ENCODE measurements around the gene SLC30A3. TPM values are rescaled to one million over a fixed set of nuclear protein-coding genes. Genes with fewer than 3 reads are reported as not detected.

Gene SLC30A3
- total and polyA plus RNA-seq, 8 donors = not detected

DNA sequence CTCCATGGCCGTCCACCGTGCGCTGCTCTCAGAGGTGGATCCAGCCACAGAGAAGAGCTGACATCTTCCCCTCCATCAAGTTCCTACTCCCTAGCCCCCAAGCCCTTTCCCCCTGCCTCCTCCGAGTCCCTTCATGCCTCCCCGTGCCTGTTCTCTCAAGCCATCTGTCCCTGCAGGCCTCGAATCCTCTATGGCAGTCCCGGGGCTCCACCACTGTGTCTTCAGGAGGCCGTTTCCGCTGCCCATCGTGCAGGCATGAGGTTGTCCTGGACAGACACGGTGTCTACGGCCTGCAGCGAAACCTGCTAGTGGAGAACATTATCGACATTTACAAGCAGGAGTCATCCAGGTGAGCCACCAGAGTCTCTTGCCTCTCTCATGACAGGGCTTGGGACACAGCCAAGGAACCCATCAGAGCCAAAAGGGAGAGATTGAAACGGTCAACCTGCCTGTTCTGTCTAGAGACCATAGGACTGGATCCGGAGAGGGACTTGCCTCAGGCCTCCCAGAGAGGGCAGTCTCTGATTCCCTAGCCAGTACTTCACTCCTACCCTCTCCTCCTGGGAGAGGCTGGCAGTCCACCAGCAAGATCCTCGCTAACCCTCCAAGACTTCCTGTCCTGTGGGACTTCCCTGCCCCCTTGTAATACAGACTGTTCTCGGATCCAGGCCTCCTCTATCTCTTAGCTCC, 35.7 kb upstream of the SLC30A3 start:
- Histone ChIP-seq H3K27ac (no peak overlapping the region), H3K4me1 (peaks cover 4 to 15% (median 9%) of the 10 kb centered on the region in 4 donors), H3K4me3 (no peak overlapping the region), H3K9me3 (no peaks in the 10 kb centered on the region), H3K27me3 (peaks cover 0 to 56% (median 0%) of the 10 kb centered on the region in 3 donors), H3K36me3 (no peaks in the 10 kb centered on the region)
- no peak for DNase-seq
- 75 to 83% (median 80%) methylated on average over 18 of the region's 18 CpGs for WGBS, 5 donors
- TF ChIP-seq POLR2AphosphoS5 (IDR thresholded peaks at IDR 0.05) (no peak), POLR2A (IDR thresholded peaks at IDR 0.05) (no peak), EP300 (IDR thresholded peaks at IDR 0.05) (no peak)
- TF ChIP-seq, protein P1, sequence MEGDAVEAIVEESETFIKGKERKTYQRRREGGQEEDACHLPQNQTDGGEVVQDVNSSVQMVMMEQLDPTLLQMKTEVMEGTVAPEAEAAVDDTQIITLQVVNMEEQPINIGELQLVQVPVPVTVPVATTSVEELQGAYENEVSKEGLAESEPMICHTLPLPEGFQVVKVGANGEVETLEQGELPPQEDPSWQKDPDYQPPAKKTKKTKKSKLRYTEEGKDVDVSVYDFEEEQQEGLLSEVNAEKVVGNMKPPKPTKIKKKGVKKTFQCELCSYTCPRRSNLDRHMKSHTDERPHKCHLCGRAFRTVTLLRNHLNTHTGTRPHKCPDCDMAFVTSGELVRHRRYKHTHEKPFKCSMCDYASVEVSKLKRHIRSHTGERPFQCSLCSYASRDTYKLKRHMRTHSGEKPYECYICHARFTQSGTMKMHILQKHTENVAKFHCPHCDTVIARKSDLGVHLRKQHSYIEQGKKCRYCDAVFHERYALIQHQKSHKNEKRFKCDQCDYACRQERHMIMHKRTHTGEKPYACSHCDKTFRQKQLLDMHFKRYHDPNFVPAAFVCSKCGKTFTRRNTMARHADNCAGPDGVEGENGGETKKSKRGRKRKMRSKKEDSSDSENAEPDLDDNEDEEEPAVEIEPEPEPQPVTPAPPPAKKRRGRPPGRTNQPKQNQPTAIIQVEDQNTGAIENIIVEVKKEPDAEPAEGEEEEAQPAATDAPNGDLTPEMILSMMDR (IDR thresholded peaks at IDR 0.05) = no peak
- intact Hi-C loops (cut with DNase I; ENCODE audit: low total_unique reads) = no loop called here

DNA sequence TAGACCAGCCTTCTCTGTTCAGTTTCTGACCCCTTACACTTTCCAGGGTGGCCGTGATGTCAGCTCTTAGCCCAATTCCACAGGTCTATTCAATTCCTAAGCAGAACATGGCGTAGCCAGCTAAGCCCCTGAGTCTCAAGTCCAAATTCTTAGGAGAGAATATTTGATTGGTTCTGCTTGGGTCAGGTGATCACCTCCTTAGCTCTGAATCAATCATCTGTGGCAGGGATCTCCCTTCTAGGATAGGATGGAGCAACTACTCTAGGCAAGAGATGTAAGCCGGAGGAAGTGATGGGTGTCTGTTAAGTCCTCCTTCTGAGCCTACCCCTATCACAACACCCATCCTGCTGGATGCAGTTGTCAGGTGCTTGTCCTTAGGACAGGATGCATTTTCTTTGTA, 34.3 kb upstream of the SLC30A3 start:
- Histone ChIP-seq H3K27ac (no peak overlapping the region), H3K27me3 (peaks cover 0 to 60% (median 0%) of the 10 kb centered on the region in 3 donors), H3K9me3 (no peaks in the 10 kb centered on the region), H3K4me1 (peaks cover 7 to 21% (median 10%) of the 10 kb centered on the region in 4 donors), H3K36me3 (no peaks in the 10 kb centered on the region), H3K4me3 (no peak overlapping the region)
- intact Hi-C loops (cut with DNase I; ENCODE audit: low total_unique reads) = no loop called here
- WGBS, 5 donors = 78 to 89% (median 84%) methylated on average over 3 of the region's 3 CpGs
- TF ChIP-seq, protein P1 (IDR thresholded peaks at IDR 0.05) = no peak
- no peak for TF ChIP-seq EP300 (IDR thresholded peaks at IDR 0.05)
- no peak for TF ChIP-seq POLR2AphosphoS5 (IDR thresholded peaks at IDR 0.05)
- no peak for TF ChIP-seq POLR2A (IDR thresholded peaks at IDR 0.05)
- DNase-seq = no peak

DNA sequence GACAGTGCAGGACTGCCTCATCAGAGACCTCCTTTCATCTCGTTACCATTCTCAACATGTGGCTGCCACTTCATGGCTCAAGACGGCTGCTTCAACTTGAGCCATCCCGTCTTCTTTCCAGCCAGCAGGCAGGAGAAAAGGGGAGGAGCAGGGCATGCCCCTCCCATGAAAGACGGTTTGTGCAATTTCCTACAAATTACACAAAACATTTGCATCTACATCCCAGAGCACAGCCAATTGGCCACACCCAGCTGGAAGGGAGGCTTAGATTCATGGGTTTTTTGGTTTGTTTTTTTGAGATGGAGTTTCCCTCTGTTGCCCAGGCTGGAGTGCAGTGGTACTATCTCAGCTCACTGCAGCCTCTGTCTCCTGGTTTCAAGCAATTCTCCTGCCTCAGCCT, 33.6 kb upstream of the SLC30A3 start:
- peaks cover 0 to 68% (median 0%) of the 10 kb centered on the region in 3 donors for H3K27me3 ChIP-seq
- no peak overlapping the region for H3K4me3 ChIP-seq
- H3K9me3 ChIP-seq = no peaks in the 10 kb centered on the region
- intact Hi-C loops (cut with DNase I; ENCODE audit: low total_unique reads) = no loop called here
- H3K36me3 ChIP-seq = no peaks in the 10 kb centered on the region
- WGBS, 5 donors = 51 to 65% (median 63%) methylated on average over 4 of the region's 4 CpGs
- H3K4me1 ChIP-seq = peaks cover 7 to 21% (median 10%) of the 10 kb centered on the region in 4 donors
- H3K27ac ChIP-seq = no peak overlapping the region
- DNase-seq = no peak
- no peak for TF ChIP-seq EP300 (IDR thresholded peaks at IDR 0.05)
- TF ChIP-seq POLR2AphosphoS5 (IDR thresholded peaks at IDR 0.05) = no peak
- no peak for TF ChIP-seq POLR2A (IDR thresholded peaks at IDR 0.05)
- TF ChIP-seq, protein P1 (IDR thresholded peaks at IDR 0.05) = no peak

DNA sequence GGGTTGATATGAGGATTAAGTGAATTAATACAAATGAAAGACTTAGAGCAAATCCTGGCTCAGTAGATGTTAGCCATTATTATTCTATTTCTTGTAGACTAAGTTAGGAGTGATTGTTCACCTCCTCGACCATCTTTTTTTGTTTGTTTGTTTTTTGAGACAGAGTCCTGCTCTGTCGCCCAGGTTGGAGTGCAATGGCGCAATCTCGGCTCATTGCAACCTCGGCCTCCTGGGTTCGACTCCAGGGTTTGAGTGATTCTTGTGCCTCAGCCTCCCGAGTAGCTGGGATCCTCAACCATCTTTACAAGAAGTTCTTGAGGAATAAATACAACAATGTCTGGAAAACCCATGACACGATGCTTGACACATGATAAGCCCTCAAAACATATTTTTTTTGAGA, 32.1 kb upstream of the SLC30A3 start:
- Histone ChIP-seq H3K4me1 (peaks cover 7 to 21% (median 10%) of the 10 kb centered on the region in 4 donors), H3K27ac (no peak overlapping the region), H3K27me3 (peaks cover 0 to 75% (median 6%) of the 10 kb centered on the region in 3 donors), H3K9me3 (no peaks in the 10 kb centered on the region), H3K36me3 (no peaks in the 10 kb centered on the region), H3K4me3 (no peak overlapping the region)
- no peak for DNase-seq
- TF ChIP-seq POLR2AphosphoS5 (IDR thresholded peaks at IDR 0.05) (no peak), EP300 (IDR thresholded peaks at IDR 0.05) (no peak), POLR2A (IDR thresholded peaks at IDR 0.05) (no peak)
- TF ChIP-seq, protein P1 (IDR thresholded peaks at IDR 0.05) = no peak
- intact Hi-C loops (cut with DNase I; ENCODE audit: low total_unique reads) = no loop called here
- WGBS, 5 donors = 89 to 93% (median 89%) methylated on average over 8 of the region's 8 CpGs

All from stomach (tissue), 9 donors.